GM21786 (cell line): ENCODE data around the gene NRAS.

Experiments
- ATAC-seq: cut with Tn5 transposase; IDR thresholded peaks from one replicate; pipeline ENCODE4 v1.9.1; 2021; ENCODE audit not compliant: unreplicated experiment

Gene NRAS

GRCh38 chr1:114685851-114686250 is 30.7 kb downstream of the NRAS start:
- no peak for ATAC-seq

GRCh38 chr1:114677691-114678090 is 38.9 kb downstream of the NRAS start:
- no peak for ATAC-seq

- no peak for ATAC-seq
These were observed 40.5 kb downstream of the NRAS start for GRCh38 chr1:114676115-114676514.

GRCh38 chr1:114671939-114672275 is 44.7 kb downstream of the NRAS start:
- ATAC-seq = no peak

- no peak for ATAC-seq
These were observed 45.3 kb downstream of the NRAS start for GRCh38 chr1:114671011-114671938.

GRCh38 chr1:114670083-114671010 is 46.2 kb downstream of the NRAS start:
- peak; percentile 98 for ATAC-seq

GRCh38 chr1:114669562-114670082 is 46.9 kb downstream of the NRAS start, which contains the start of gene DENND2C:
Gene DENND2C, minus strand, starts transcription at chr1:114670049. Its CDS starts 44,065 bp downstream, at chr1:114625984.
- peak; percentile 56 for ATAC-seq

GRCh38 chr1:114668784-114669561 is 47.6 kb downstream of the NRAS start:
- ATAC-seq = no peak

- ATAC-seq = no peak
These were observed 48.2 kb downstream of the NRAS start for GRCh38 chr1:114668373-114668772.

- no peak for ATAC-seq
These were observed 49.6 kb downstream of the NRAS start for GRCh38 chr1:114666954-114667353.

- no peak for ATAC-seq
These were observed 56.3 kb downstream of the NRAS start for GRCh38 chr1:114660238-114660637.
